UCSD-AML1 (cell line): ENCODE data around the gene PLEKHD1.

ENCODE experiments used
- DNase-seq: peaks from one replicate; lab custom pipeline; 2025; ENCODE audit not compliant: unreplicated experiment; lab: John Stamatoyannopoulos, UW

PLEKHD1 gene

DNA sequence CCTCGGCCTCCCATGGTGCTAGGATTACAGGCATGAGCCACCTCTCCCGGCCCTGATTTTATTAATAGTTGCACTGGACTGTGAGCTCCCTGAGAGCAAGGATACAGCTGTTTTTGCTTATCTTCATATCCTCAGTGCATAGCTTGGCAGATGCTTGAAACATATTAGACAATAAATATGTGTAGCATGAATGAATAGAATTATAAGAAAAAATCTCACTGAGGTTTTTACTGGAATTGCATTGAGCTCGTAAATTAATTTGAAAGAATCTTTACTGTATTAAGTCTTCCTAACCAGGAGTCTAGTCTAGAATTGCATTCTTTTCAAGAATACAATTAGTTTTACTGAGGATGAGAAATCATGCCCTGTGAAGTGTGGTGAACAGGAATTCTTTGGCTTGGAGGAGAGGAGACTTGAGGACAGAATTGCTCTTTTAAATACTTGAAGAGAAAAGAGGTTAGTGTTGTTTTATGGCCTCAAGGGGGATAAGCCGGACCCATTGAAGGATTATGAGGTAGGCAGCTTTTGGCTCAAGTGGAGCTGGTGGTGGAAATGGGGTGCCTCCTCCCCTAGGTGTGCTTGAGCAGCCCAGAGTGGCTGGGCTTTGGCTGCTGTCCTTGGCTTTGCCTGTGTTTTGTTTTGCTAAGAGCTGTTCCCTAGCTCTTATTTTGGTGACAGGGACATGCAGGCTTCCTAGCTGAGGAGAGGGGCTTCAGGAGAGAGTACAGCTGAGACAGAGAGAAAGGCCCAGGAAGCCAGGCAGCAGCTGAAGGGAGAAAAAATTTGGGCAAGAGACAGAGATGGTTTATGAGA is 34.0 kb downstream of the PLEKHD1 start:
- DNase-seq, result no peak

DNA sequence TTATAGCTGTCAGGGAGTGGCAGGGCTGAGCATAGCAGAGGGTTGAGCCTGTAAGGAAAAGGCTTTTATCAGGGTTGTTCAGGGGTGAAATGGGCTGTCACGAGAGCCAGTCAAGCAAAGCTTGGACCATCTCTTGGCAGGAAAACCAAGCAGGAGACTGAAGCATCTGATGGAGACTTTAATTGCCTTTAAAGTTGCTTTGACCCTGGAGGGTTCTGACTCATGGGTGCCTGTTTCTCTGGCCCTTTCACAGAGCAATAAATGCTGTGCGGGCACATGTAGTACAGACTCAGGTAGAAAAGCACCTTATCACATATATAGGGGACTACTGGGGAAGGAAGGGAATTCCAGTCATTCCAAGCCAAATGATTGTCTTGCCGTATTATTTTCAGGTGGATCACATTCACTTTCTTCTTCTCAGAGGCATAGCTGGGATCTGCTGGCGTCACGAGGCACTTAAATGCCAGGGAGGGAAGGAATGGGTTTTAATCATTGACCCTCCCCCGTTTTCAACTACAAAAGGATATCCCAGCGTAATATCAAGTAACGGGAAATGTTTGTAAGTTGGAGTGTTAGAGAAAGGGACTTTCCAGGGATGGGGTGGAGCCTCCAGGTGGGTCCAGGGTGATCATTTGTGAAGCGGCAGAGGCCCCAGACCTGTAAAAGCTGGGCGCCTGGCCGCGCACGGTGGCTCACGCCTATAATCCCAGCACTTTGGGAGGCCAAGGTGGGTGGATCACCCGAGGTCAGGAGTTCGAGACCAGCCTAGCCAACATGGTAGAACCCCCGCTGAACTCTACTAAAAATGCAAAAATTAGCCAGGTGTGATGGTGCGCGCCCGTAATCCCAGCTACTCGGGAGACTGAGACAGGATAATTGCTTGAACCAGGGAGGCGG is 34.9 kb downstream of the PLEKHD1 start:
- DNase-seq, result no peak

DNA sequence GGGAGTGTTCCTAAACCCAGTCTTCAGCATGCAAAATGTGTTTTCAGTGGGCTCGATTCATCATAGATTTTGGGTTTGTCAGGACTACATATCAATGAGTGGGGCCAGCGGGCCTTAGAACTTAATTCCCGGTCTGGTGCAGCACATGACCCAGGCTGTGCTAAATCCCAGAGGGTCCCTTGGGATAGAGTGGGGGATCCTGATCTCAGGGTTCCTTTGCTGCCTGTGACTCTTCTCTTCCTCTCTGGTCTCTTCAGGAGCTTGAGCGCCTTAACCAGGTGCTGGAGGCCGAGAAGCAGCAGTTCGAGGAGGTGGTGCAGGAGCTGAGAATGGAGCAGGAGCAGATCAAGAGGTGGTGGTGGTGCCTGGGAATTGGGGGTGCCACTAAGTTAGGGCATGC is 37.5 kb downstream of the PLEKHD1 start:
- DNase-seq, result no peak

DNA sequence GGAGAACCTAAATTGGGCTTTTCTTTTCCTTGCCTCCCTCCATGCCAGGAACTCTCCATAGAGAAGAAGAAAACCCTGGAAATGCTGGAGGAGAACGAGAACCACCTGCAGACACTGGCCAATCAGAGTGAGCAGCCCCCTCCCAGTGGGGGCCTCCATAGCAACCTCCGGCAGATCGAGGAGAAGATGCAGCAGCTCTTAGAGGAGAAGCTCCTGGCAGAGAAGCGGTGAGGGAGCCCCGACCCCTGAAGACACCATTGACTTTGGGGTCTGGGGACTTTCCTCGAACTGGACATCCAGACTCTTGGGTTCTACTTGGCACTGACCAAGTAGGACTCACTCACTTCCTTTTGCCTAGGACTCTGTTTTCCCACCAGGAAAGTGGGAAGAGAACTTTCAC is 41.4 kb downstream of the PLEKHD1 start:
- DNase-seq, result no peak

DNA sequence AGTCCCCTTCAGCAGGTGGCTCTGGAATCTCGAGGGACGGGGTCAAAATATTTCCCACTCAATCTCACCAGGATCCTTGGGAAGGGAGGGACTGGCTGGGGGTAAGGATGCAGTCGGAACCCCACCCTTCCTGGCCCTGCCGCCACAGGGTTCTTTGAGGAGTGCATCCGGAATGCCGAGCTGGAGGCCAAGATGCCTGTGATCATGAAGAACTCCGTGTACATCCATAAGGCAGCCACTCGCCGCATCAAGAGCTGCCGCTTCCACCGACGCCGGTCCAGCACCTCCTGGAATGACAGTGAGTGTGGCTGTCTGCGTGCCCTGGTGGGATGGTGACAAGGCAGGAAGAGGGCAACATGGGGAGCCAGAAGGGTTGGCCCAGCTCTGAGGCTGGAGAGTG is 43.1 kb downstream of the PLEKHD1 start:
- DNase-seq, result no peak

DNA sequence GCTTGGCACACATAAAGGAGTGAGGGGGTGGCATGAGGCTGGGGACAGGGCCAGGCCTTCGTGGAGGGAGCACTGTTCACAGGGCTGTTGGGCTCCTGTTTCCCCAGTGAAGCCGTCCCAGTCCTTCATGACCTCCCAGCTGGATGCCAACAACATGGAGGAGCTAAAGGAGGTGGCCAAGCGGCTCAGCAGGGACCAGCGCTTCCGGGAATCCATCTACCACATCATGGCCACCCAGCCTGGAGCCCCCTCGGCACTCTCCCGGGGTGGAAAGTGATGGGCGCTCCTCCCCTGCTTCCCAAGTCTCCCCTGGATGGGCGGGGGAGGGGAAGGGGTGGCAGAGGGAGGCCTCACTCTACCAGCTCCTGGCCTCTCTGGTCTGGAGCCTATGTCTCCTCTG is 43.6 kb downstream of the PLEKHD1 start:
- DNase-seq, result no peak

DNA sequence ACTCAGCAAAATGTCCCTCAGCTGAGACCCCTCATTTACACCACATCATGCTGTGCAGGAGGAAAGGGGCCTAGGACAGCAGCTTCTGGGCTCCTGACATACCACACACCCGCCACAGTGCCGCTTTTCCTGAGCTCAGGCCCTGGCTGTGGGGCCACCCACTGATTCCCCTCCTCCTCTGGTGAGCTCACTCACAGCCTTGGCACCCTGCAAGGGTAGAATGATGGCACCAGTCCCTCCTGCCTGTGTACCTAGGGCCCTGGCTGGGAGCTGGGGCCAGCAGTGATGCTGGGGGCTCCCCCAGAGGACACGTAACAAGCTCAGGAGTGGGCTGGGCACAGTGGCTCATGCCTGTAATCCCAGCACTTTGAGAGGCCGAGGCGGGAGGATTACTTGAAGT is 44.4 kb downstream of the PLEKHD1 start:
- no peak for DNase-seq

DNA sequence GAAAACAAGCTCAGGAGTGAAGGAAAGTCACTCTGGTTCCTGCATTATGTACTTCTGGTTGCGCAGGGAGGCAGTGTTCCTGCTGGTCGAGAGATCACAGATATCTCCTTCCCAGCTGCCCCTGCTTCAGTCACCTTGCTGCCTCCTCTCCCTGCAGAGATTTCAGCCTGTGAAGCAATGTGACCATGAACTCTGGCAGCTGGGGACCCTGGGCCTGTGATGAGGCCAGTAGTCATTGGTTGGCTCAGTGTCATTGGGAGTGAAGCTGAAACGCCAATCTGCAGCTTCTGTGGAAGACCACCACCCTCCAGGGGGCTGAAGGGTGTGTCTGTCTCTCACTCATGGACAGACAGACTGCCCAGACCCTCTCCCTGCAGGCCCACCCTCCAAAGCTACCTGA is 45.0 kb downstream of the PLEKHD1 start:
- DNase-seq, result no peak

DNA sequence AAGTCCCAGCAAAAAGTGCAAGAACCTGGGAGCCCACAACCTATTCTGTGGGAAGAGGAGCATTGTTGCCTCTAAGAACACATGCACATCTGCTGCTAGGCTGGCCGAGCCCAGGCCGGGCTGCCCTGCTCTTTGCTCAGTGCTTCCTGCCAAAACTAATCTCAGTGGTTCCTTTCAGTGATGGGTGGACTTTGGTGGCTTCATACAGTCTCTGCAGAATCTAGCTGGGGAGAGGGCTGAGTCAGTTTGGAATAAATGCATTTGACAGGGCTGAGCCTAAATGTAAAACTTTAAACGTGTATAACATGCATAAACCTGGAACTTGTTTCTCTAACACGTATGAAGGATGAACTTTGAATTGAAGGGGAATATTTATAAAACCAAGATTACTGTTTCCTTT is 45.6 kb downstream of the PLEKHD1 start:
- no peak for DNase-seq

DNA sequence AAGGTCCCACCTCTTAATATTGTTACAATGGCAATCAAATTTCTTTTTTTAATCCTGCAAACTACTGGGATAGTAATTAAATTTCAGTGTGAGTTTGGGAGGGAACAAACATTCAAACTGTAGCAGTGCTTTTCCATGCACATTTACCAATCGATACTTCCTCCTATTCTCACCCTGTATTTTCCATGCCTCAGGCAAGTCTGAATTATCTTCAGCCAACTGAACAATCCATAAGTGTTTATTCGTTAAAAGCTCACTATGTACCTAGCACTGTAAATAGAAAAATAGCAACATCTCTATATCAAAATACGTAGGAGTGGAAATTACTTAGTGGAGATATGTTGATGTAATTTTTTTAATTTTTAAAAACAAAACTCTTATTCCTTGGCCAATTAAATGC is 46.6 kb downstream of the PLEKHD1 start:
- no peak for DNase-seq

DNA sequence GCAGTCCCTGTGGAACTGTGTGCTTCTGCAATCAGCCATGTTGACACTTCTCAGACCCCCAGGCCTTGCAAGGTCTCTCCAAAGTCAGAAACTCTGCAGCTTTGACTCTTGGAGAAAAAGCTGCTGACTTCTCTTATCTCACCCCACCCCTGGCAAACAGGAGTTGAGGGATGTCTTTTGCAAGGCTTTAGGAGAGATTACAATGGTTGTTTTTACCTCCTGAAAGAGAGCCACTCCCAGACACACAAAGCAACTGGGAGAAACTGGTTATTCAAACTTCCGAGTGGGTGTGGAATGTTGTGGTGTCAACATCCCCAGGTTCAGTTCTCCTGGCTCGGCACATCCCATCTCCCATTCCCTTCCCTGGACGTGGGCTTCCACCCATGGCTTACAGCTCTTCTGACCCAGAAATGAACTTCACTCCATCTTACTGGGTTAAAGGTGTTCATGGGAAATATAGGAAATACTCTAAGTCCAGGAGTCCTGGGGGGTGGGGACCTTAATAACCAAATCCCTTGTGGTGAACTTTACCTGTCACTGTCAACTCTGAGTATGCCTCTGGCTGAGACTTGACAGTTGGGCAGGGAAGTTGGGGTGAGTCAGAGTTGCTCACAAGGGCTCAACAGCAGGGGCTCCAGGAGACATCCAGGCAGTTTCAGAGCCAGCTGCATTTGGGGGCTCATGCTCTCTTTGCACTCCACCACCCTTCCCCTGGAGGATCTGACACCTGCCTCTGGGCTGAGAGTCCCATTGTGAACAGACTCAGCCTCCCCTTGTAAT is 48.2 kb downstream of the PLEKHD1 start:
- no peak for DNase-seq

DNA sequence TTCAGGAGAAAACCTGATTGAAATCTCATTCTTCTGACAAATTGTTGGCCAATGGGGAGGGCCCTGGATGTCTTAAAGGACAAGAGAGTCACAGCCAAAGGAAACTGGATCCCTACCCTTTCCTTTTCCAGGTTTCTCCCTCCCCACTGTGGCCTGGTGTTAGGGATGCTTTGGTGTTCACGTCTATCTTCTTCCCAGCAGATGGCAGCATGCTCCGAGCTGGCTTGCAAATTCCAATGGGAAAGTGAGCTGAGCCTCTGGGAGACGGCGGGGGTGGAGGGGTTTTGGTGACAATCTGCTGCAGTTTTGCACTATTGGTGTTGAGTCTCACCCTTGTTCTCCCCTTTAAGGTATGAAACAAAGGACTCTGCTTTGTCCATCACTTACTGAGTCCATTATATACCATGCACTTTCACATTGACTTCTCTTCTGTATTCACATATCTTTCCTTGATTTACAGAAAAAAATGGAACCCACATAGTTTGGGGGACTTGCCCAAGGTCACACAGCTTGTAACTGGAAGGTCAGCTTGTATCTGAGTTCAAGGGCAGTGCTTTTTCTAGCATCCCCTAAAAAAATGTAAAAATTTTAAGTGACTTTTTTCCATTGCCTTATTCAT is 50.8 kb downstream of the PLEKHD1 start:
- peak; percentile 24 for DNase-seq

DNA sequence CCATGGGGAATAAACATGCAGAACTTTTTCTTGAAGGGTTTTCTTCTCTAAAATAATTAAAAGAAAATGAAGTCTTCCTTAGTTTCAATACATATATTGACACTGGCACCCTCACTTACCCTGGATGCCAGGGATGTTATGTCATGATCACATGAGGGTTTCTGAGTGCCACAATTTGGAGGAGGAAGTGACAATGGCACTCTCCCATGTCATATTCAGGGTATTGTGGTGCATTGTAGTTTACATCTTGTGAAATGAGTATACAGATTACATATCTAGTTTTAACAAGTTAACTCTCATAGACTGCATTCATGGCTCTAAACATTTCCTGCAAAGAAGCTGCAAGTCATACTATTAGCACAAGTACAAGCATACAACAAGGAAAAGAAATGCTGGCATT is 52.4 kb downstream of the PLEKHD1 start:
- no peak for DNase-seq

DNA sequence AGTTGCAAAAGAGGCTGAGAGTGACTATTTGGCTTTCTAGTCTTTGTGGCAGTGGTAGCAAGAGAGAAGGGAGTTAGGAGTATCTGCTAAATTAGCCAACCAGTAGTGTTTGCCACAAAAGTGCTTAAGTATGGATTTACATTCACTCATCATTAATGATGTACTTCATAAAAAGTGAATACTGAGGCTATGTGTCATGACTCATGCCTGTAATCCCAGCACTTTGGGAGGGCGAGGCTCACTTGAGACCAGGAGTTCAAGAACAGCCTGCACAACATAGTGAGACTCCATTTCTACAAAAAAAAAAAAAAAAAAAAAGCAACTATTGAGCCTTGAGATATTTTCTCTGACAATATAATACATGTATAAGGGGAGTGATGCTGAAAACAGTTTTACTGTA is 53.4 kb downstream of the PLEKHD1 start:
- no peak for DNase-seq

DNA sequence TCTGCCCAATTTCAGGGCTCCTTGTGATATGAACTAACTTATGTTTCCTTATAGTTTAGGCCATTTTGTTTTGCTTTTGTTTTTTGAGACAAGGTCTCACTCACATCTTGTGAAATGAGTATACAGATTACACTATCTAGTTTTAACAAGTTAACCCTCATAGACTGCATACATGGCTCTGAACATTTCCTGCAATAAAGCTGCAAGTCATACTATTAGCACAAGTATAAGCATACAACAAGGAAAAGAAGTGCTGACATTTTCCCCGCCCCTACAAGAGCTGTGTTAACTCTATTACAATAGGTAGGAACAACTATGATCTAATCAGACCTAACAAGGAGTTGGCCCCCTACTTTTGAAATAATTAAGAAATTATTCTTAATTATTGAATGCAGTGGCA is 54.2 kb downstream of the PLEKHD1 start:
- no peak for DNase-seq

DNA sequence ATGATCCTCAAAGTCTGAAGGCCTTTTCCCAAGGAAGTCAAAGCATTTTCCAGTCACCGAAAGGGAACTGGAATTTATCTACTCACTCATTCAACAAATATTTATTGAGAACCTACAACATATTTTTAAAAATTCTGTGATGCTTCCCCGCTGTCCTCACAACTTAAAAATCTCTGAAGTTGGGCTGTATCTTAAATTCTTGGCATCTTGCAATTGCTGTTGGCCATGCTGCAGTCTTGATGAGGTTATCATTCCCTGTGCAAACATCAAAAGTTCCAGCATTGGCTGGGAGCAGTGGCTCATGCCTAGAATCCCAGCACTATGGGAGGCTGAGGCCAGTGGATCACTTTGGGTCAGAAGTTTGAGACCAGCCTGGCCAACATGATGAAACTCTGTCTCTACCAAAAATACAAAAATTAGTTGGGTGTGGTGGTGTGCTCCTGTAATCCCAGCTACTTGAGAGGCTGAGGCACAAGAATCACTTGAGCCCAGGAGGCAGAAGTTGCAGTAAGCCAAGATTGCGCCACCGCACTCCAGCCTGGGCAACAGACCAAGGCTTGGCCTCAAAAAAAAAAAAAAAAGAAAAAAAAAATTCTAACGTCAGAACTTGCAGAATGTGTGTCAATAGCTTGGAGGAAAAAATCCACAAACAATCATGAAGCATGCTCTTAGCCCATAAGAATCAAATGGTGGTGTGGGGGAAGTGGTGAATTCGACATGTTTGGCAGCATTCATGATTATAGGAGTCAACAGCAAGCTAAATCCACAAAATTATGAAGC is 55.3 kb downstream of the PLEKHD1 start:
- DNase-seq, result no peak

DNA sequence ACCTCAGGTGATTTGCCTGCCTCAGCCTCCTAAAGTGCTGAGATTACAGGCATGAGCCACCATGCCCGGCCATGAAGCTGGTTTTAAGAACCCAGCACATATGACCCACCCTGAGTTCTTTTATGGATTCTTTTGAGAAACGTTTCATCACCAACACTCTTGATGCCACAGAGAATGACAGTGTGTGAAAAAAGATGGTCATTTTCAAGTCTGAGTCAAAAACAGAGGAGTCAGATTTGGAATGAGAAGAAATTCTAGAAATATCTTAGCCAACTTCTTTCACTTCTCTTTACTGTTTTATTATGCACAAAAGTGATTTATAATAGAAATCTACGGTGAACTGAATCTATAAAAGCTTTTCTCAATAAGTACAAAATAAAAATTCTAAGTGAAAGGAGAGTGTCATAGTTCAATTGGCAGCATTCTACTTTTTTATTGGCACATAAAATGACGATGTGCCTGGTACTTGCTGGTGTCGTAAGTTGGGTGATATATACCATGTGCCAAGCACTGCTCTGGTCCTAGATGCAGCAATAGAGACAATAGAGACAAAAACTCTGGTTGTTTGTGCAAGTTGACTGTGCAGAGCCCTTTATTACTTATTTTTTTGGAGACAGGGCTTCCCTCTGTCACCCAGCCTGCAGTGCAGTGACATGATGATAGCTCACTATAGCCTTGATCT is 56.3 kb downstream of the PLEKHD1 start:
- no peak for DNase-seq

DNA sequence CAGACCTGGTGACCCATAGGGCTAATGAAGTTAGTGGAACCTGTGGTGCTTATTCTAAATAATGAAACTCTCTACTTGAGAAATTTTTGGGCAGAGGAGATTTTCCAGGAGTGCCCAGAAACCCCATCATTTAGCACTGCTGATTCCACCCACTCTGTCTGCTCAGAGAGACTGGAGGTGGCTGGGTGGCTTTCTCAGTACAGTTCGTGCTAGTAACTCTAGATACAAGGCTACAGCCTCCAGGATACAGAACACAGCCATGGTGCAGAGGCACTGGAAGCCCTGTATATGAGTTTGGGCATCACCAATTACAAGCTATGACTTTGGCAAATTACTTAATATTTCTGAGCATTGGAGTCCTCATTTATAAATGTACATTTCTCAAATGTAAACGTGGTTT is 57.8 kb downstream of the PLEKHD1 start:
- DNase-seq, result no peak

DNA sequence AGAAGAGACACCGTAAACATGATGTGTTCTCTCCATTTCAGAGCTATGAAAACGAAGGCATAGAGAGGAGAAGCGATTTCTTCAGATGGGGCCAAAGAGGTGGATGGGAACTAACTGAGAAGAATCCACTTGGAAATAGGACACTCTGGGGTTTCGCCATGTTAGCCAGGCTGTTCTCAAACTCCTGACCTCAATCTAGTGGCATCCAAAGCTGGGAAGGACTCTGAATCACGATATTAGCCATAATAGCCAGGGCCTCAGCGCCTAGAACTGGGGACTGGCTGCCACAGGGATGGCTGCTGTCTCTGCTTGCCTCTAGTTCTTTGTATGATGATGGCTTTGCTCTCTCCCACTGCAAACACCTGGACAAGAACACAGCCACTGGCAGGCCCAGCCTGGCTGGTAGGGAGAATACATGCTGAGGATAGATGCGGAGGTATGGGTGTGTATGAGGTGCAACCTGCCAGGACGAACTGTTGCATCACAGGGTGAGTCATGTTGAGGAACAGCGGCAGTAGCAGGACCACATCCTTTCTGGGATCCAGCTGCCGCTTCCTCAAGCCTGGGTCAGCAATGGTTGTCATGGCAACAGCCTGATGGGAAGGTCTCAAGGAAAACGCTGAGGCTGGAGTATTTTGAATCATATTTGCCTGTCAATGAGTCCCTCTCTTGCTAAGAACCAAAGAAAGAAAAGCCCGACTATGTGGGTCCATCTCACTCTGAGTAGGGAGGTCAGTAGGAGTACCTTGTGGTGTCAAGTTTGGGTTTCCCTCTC is 59.0 kb downstream of the PLEKHD1 start:
- DNase-seq, result peak; percentile 71
